HAP-1 (cell line): Measurements from ENCODE around the gene KRTAP13-4.

Experiments used
- DNase-seq, 2 experiments: peaks; one replicate each; pipeline ENCODE4 v3.0.0-alpha.2; 2016 to 2020; ENCODE audit warnings: low spot score in 2 of 2
- H3K27me3 ChIP-seq: fragments of 250-450 bp; sonication (Bioruptor Pico); 2 replicates; pipeline ENCODE4 v1.5.1; 2020; ENCODE audit warnings: low read depth, mild to moderate bottlenecking, moderate library complexity
- H3K36me3 ChIP-seq: fragments of 250-450 bp; sonication (Bioruptor Pico); replicated peaks from 2 replicates; pipeline ENCODE4 v1.5.1; 2020; ENCODE audit warnings: mild to moderate bottlenecking
- H3K4me1 ChIP-seq: fragments of 250-450 bp; sonication (Bioruptor Pico); 2 replicates; pipeline ENCODE4 v1.5.1; 2020; ENCODE audit warnings: mild to moderate bottlenecking
- H3K4me3 ChIP-seq: fragments of 250-450 bp; sonication (Bioruptor Pico); 2 replicates; pipeline ENCODE4 v1.5.1; 2020; ENCODE audit warnings: mild to moderate bottlenecking, moderate library complexity
- H3K9me3 ChIP-seq: fragments of 250-450 bp; sonication (Bioruptor Pico); 2 replicates; pipeline ENCODE4 v1.5.1; 2020; ENCODE audit warnings: mild to moderate bottlenecking, moderate library complexity
- in situ Hi-C: fragments of 300-500 bp; cut with MboI; formaldehyde crosslinking; loops from 3 replicates; pipeline ENCODE4 v1.14.3; 2020; ENCODE audit warnings: low sequenced_read_pairs, inconsistent platforms, mixed read lengths

KRTAP13-4 gene

DNA sequence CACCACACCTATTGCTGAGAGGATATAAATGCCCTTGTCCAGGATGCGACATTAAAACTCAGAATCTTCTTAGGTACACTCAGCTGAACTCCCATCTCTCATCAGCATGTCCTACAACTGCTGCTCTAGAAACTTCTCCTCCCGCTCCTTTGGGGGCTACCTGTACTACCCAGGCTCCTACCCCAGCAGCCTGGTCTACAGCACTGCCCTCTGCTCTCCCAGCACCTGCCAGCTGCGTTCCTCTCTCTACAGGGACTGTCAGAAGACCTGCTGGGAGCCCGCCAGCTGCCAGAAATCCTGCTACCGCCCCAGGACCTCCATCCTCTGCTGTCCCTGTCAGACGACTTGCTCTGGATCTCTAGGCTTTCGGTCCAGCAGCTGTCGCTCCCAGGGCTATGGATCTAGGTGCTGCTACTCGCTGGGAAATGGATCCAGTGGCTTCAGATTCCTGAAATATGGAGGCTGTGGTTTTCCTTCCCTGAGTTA is at the start of gene KRTAP13-4:
TSS of gene KRTAP13-4 (plus strand) at position 51 of the 486 bp plus-strand sequence. CDS start at position 107, 56 bp downstream.
- Histone ChIP-seq H3K27me3 (no peaks in the 10 kb centered on the region), H3K4me1 (no peaks in the 10 kb centered on the region), H3K9me3 (no peaks in the 10 kb centered on the region; the same call in 1 of the 2 replicates), H3K4me3 (no peak within 1 kb of the TSS), H3K36me3 (no peaks in the 10 kb centered on the region)
- in situ Hi-C loops, result no loop called here
- no peak for DNase-seq

DNA sequence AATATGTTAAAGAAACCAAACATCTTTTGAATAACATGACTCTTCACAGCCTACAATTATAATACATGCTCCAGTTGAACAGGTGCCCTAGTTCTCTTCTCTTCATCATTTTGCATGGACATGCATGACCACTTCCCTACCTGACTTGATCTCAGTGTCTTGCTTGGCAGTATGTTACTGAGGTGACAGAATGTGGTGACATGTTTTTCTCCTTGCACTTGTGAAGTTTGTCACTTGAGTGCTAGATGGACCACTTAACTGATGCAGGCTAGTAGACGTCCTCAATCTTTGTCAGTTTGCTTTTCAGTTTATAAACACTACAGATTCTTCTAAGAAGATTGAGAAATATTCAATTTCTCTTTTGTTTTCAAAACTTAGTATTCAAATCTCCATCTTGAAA is 47.8 kb upstream of the KRTAP13-4 start:
- no peaks in the 10 kb centered on the region for H3K27me3 ChIP-seq
- in situ Hi-C loops, result no loop called here
- peaks cover 3% of the 10 kb centered on the region; the same call in 1 of the 2 replicates for H3K9me3 ChIP-seq
- no peaks in the 10 kb centered on the region for H3K36me3 ChIP-seq
- no peak for DNase-seq
- no peak overlapping the region for H3K4me3 ChIP-seq
- no peaks in the 10 kb centered on the region for H3K4me1 ChIP-seq

- DNase-seq, result no peak
- H3K4me3 ChIP-seq, result no peak overlapping the region
- H3K4me1 ChIP-seq, result no peaks in the 10 kb centered on the region
- H3K27me3 ChIP-seq, result no peaks in the 10 kb centered on the region
- H3K9me3 ChIP-seq, result no peaks in the 10 kb centered on the region
- H3K36me3 ChIP-seq, result no peaks in the 10 kb centered on the region
- in situ Hi-C loops, result no loop called here
Observed at GRCh38 chr21:30391492-30392025, 38.5 kb upstream of the KRTAP13-4 start.

DNA sequence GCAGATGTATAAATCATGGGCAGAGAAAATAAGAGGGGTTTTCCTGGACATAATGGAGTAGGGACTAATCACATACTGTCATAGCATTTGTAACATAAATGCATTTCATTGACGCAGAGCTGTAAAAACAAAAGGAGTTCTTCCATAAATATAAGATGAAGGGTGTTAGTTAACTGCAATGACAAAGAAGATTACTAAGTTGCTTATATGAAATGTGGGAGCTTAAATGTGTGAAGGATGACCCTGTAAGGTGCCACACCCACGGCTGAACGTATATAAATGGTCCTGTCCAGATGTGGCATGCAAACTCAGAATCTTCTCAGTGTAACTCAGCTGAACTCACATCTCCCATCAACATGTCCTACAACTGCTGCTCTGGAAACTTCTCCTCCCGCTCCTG is 34.3 kb upstream of the KRTAP13-4 start, which contains the start of gene KRTAP13-1:
TSS of gene KRTAP13-1 (plus strand) at position 301 of the 400 bp plus-strand sequence. CDS start at position 357, 56 bp downstream.
- H3K4me1 ChIP-seq, result no peaks in the 10 kb centered on the region
- no peak for DNase-seq
- in situ Hi-C loops, result no loop called here
- H3K4me3 ChIP-seq, result no peak within 1 kb of the TSS
- no peaks in the 10 kb centered on the region for H3K36me3 ChIP-seq
- H3K9me3 ChIP-seq, result no peaks in the 10 kb centered on the region
- no peaks in the 10 kb centered on the region for H3K27me3 ChIP-seq

DNA sequence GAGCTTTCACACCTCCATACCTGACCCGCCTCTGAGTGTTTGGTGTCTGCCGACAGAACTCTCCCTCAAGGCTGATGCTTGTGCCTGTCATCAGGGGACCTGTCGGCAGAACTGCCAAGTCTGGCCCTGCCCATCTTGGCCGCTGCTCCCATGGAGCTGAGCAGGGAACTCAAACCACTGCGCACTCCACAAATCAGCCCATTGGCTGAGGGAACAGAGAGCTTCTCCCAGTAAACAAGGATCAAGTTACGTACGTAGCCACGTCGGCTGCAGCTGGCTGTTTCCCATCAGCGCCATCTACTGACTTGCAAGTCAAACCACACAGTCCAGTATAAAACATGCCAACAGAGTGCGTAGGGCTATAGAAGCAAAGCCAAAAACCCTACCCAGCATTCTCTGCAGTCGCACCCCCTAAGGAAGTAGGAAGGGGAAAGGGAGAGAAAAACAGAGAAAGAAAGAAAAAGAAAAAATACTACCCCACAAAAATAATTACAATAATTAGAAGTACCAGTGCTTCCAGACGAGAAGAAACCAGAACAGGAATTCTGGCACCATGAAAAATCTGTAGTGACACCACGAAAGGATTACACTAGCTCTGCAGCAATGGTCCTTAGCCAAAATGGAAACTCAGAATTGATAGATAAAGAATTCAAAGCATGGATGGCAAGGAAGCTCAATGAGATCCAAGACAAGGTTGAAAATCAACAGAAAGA is 21.1 kb upstream of the KRTAP13-4 start:
- in situ Hi-C loops, result no loop called here
- H3K9me3 ChIP-seq, result no peaks in the 10 kb centered on the region; the same call in 1 of the 2 replicates
- H3K27me3 ChIP-seq, result no peaks in the 10 kb centered on the region
- H3K36me3 ChIP-seq, result no peaks in the 10 kb centered on the region
- H3K4me1 ChIP-seq, result no peaks in the 10 kb centered on the region
- DNase-seq, result peak in 1 of 2 experiments; percentile 9
- no peak overlapping the region for H3K4me3 ChIP-seq

- Histone ChIP-seq H3K36me3 (no peaks in the 10 kb centered on the region), H3K9me3 (peaks cover 3% of the 10 kb centered on the region; the same call in 1 of the 2 replicates), H3K27me3 (no peaks in the 10 kb centered on the region), H3K4me3 (no peak overlapping the region), H3K4me1 (no peaks in the 10 kb centered on the region)
- no peak for DNase-seq
- in situ Hi-C loops, result no loop called here
Observed at GRCh38 chr21:30415993-30416392, 14.0 kb upstream of the KRTAP13-4 start.

DNA sequence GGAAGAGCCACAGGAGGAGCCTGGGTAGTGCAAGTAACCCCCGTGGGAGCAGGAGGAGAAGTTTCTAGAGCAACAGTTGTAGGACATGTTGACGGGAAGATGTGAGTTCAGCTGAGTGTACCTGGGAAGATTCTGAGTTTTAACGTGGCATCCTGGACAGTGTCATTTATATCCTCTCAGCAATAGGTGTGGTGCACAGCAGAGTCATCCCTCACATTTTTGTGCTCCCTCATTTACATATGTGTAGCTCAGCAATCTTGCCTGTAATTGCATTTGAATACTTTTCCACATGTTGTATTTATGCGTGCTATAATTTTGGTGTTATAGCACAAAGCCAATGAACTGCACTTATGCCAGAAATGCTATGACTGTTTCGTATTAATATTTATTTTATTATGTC is 4.2 kb upstream of the KRTAP13-4 start, which contains the start of gene KRTAP13-3:
TSS of gene KRTAP13-3 (minus strand) at position 101 of the 400 bp plus-strand sequence. CDS start at position 87, 14 bp downstream.
- DNase-seq, result no peak
- Histone ChIP-seq H3K4me1 (no peaks in the 10 kb centered on the region), H3K4me3 (no peak within 1 kb of the TSS), H3K27me3 (no peaks in the 10 kb centered on the region), H3K36me3 (no peaks in the 10 kb centered on the region), H3K9me3 (no peaks in the 10 kb centered on the region; the same call in 1 of the 2 replicates)
- in situ Hi-C loops, result no loop called here

- Histone ChIP-seq H3K27me3 (no peaks in the 10 kb centered on the region), H3K4me3 (no peak overlapping the region), H3K36me3 (no peaks in the 10 kb centered on the region), H3K4me1 (no peaks in the 10 kb centered on the region), H3K9me3 (no peaks in the 10 kb centered on the region; the same call in 1 of the 2 replicates)
- no peak for DNase-seq
- in situ Hi-C loops, result no loop called here
Observed at GRCh38 chr21:30426731-30427130, 3.3 kb upstream of the KRTAP13-4 start.

GRCh38 chr21:30434033-30434631 is 4.1 kb downstream of the KRTAP13-4 start:
- Histone ChIP-seq H3K4me1 (no peaks in the 10 kb centered on the region), H3K4me3 (no peak overlapping the region), H3K36me3 (no peaks in the 10 kb centered on the region), H3K27me3 (no peaks in the 10 kb centered on the region), H3K9me3 (no peaks in the 10 kb centered on the region; the same call in 1 of the 2 replicates)
- DNase-seq, result peak in 1 of 2 experiments; percentile 9
- in situ Hi-C loops, result no loop called here

DNA sequence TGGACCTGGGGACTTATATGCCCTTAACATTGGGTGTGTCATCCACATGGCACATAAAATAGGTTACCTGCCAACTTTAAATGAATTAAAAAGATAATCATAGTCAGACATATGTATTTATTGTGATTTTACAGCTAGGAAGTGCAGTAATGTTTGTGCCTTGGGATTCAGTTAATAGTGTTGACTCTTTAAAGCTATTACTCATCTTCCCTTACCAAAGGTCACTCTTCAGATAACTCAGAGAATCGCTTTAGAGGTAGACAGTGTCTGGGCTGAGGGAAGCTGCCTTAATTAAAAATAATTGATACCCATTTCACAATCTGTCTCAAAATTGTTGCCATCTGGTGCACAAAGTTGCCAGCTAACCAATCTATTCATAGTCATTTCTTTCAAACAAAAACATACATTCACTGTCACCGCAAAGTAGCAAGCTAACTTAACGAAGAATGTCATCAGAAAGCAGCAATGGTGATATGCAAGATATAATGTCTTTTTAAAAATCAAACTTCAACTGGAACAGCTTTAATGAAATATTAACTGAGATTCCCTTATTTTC is 7.1 kb downstream of the KRTAP13-4 start:
- H3K4me1 ChIP-seq, result no peaks in the 10 kb centered on the region
- no peaks in the 10 kb centered on the region for H3K27me3 ChIP-seq
- no peaks in the 10 kb centered on the region; the same call in 1 of the 2 replicates for H3K9me3 ChIP-seq
- DNase-seq, result no peak
- H3K4me3 ChIP-seq, result no peak overlapping the region
- in situ Hi-C loops, result no loop called here
- no peaks in the 10 kb centered on the region for H3K36me3 ChIP-seq

DNA sequence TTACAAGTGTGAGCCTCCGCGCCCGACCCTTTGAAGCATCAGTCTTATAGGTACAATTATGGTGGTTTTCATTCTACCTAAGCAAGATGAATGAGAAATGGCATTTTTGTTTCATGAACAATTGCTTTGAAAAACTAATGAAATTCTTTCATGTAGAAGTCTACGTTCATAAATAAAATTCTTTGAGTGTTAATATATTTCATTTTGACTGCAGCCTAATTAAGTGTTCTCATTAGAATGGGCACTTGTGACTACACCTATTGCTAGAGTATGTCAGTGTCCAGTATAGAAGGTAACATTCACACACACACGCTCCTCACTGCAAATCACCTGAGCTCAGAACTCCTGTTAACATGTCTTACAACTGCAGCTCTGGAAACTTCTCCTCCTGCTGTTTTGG is 10.0 kb downstream of the KRTAP13-4 start, which contains the start of gene KRTAP15-1:
TSS of gene KRTAP15-1 (plus strand) at position 301 of the 400 bp plus-strand sequence. CDS start at position 354, 53 bp downstream.
- H3K36me3 ChIP-seq, result no peaks in the 10 kb centered on the region
- H3K4me1 ChIP-seq, result no peaks in the 10 kb centered on the region
- DNase-seq, result no peak
- H3K4me3 ChIP-seq, result no peak within 1 kb of the TSS
- H3K9me3 ChIP-seq, result no peaks in the 10 kb centered on the region; the same call in 1 of the 2 replicates
- in situ Hi-C loops, result no loop called here
- H3K27me3 ChIP-seq, result no peaks in the 10 kb centered on the region

- DNase-seq, result no peak
- in situ Hi-C loops, result no loop called here
- H3K4me1 ChIP-seq, result no peaks in the 10 kb centered on the region
- no peaks in the 10 kb centered on the region for H3K36me3 ChIP-seq
- no peaks in the 10 kb centered on the region for H3K9me3 ChIP-seq
- H3K4me3 ChIP-seq, result no peak overlapping the region
- H3K27me3 ChIP-seq, result no peaks in the 10 kb centered on the region
Observed at GRCh38 chr21:30443226-30443625, 13.2 kb downstream of the KRTAP13-4 start.

DNA sequence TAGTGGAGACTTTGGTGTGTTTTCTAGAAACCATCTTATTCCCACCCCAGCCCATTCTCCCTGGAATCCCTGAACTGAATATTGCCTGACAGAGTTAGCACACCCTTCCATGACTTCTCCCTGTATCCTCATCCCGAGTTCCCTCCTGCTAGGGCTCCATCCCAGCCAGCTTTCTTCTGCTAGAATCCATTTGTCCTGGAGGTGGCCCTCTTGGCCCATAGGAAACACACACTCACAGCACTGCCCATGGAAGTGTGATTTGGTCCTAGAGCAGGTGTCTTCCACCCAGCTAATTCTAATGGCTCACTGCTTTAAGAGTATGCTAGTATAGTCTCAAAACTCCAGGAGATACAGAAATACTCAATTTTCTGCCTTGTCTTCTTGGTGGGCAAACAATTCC is 14.2 kb downstream of the KRTAP13-4 start:
- DNase-seq, result no peak

More for the DNA sequence above, 14.2 kb downstream of the KRTAP13-4 start:
- Histone ChIP-seq H3K4me1 (no peaks in the 10 kb centered on the region), H3K9me3 (no peaks in the 10 kb centered on the region), H3K27me3 (no peaks in the 10 kb centered on the region), H3K36me3 (no peaks in the 10 kb centered on the region), H3K4me3 (no peak overlapping the region)
- in situ Hi-C loops, result no loop called here
